Lower lobe of right lung (tissue), 2 donors: ENCODE data around the gene MTCL1. TPM values are rescaled to one million over a fixed set of nuclear protein-coding genes. Genes with fewer than 3 reads are reported as not detected.

Source experiments
- ATAC-seq, 2 donors: fragments of 200-7000 bp; cut with Tn5 transposase; one replicate each; pipeline ENCODE4 v1.9.1; 2020 to 2022; ENCODE audit warnings: mild to moderate bottlenecking in 2 of 2, moderate library complexity in 2 of 2
- DNase-seq: peaks from one replicate; pipeline ENCODE4 v3.0.0-alpha.2; 2020
- H3K27ac ChIP-seq: fragments of 200-600 bp; one replicate; pipeline ENCODE4 v1.8.0; 2022
- H3K27me3 ChIP-seq: fragments of 200-600 bp; one replicate; pipeline ENCODE4 v1.8.0; 2022; ENCODE audit warnings: low read depth
- H3K36me3 ChIP-seq: fragments of 200-600 bp; one replicate; pipeline ENCODE4 v1.8.0; 2022; ENCODE audit warnings: mild to moderate bottlenecking
- H3K4me1 ChIP-seq: fragments of 200-600 bp; one replicate; pipeline ENCODE4 v1.8.0; 2022
- H3K4me3 ChIP-seq: fragments of 200-600 bp; one replicate; pipeline ENCODE4 v1.8.0; 2022; ENCODE audit warnings: mild to moderate bottlenecking
- H3K9me3 ChIP-seq: fragments of 200-600 bp; one replicate; pipeline ENCODE4 v1.8.0; 2022
- CTCF ChIP-seq: fragments of 200-600 bp; IDR thresholded peaks from one replicate; pipeline ENCODE4 v1.8.0; 2022; ENCODE audit warnings: antibody characterized with exemption, mild to moderate bottlenecking
- intact Hi-C: fragments of 100-400 bp; cut with DNase I; formaldehyde crosslinking; loops from one replicate; pipeline ENCODE4 v1.11.0; 2022
- total RNA-seq: library from RNA; stranded (reverse); fragmentation: NEBNext Ultra II Directional; extraction: Animal tissue kit (Norgen Biotek cat#: 25700); gene quantifications from one replicate; pipeline ENCODE4 v1.2.1, GENCODE V29; 2021
- donor health status: DM: no; HTN: yes; CAD: no; lungs with severe emphysema.

Gene MTCL1
- total RNA-seq, 1 donor from 2014 or later = 7.9 TPM

- no peak overlapping the region for H3K4me3 ChIP-seq
- no peak overlapping the region for H3K27ac ChIP-seq
- no peak for ATAC-seq
- TF ChIP-seq CTCF = no peak
- H3K27me3 ChIP-seq = peaks cover 3% of the 10 kb centered on the region
- H3K36me3 ChIP-seq = no peaks in the 10 kb centered on the region
- H3K9me3 ChIP-seq = no peaks in the 10 kb centered on the region
- intact Hi-C loops = no loop called here
- H3K4me1 ChIP-seq = no peaks in the 10 kb centered on the region
- no peak for DNase-seq
Observed at GRCh38 chr18:8658858-8659485, 46.4 kb upstream of the MTCL1 start.

GRCh38 chr18:8659609-8660242 lies 45.6 kb upstream of the MTCL1 start:
- intact Hi-C loops = no loop called here
- Histone ChIP-seq H3K9me3 (no peaks in the 10 kb centered on the region), H3K4me3 (no peak overlapping the region), H3K4me1 (no peaks in the 10 kb centered on the region), H3K27me3 (peaks cover 3% of the 10 kb centered on the region), H3K27ac (no peak overlapping the region), H3K36me3 (no peaks in the 10 kb centered on the region)
- no peak for DNase-seq
- no peak for TF ChIP-seq CTCF
- ATAC-seq = peak; percentile 27 to 32

- Histone ChIP-seq H3K27ac (no peak overlapping the region), H3K9me3 (no peaks in the 10 kb centered on the region), H3K27me3 (peaks cover 3% of the 10 kb centered on the region), H3K4me1 (no peaks in the 10 kb centered on the region), H3K36me3 (no peaks in the 10 kb centered on the region), H3K4me3 (no peak overlapping the region)
- no peak for DNase-seq
- TF ChIP-seq CTCF = no peak
- intact Hi-C loops = no loop called here
- ATAC-seq = no peak
Observed at GRCh38 chr18:8660316-8660715, 45.0 kb upstream of the MTCL1 start.

GRCh38 chr18:8661754-8662559 lies 43.4 kb upstream of the MTCL1 start:
- Histone ChIP-seq H3K27me3 (peaks cover 3% of the 10 kb centered on the region), H3K36me3 (no peaks in the 10 kb centered on the region), H3K9me3 (no peaks in the 10 kb centered on the region), H3K4me1 (no peaks in the 10 kb centered on the region), H3K4me3 (no peak overlapping the region), H3K27ac (no peak overlapping the region)
- DNase-seq (no peak), ATAC-seq (peak in 1 of 2 donors; percentile 32)
- no peak for TF ChIP-seq CTCF
- intact Hi-C loops = no loop called here

- no peaks in the 10 kb centered on the region for H3K36me3 ChIP-seq
- TF ChIP-seq CTCF = no peak
- intact Hi-C loops = no loop called here
- H3K9me3 ChIP-seq = no peaks in the 10 kb centered on the region
- no peak overlapping the region for H3K4me3 ChIP-seq
- no peaks in the 10 kb centered on the region for H3K4me1 ChIP-seq
- no peak for DNase-seq
- peak in 1 of 2 donors; percentile 21 for ATAC-seq
- no peak overlapping the region for H3K27ac ChIP-seq
- H3K27me3 ChIP-seq = peaks cover 3% of the 10 kb centered on the region
Observed at GRCh38 chr18:8662560-8663255, 42.6 kb upstream of the MTCL1 start.
